Neuronal stem cell (in vitro differentiated cells): Measurements from ENCODE around the gene MTPN. TPM values are rescaled to one million over a fixed set of nuclear protein-coding genes. Genes with fewer than 3 reads are reported as not detected.

Source experiments
- DNase-seq: peaks from one replicate; pipeline ENCODE4 v3.0.0-alpha.2; 2013; ENCODE audit warnings: low spot score
- H2AFZ ChIP-seq: one replicate; pipeline ENCODE4 v1.6.1; 2013; ENCODE audit warnings: mild to moderate bottlenecking, low read length, inconsistent platforms
- H2AK5ac ChIP-seq: 2 replicates; pipeline ENCODE4 v1.6.1; 2013; ENCODE audit warnings: low read depth, mild to moderate bottlenecking, inconsistent platforms, low read length, moderate library complexity, mixed read lengths
- H2BK120ac ChIP-seq: 2 replicates; pipeline ENCODE4 v1.6.1; 2013; ENCODE audit warnings: low read depth, mild to moderate bottlenecking, inconsistent platforms, low read length, moderate library complexity, mixed read lengths
- H2BK12ac ChIP-seq: one replicate; pipeline ENCODE4 v1.6.1; 2013; ENCODE audit warnings: low read length, inconsistent platforms
- H2BK15ac ChIP-seq: 2 replicates; pipeline ENCODE4 v1.6.1; 2013; ENCODE audit warnings: mild to moderate bottlenecking, low read length, inconsistent platforms, mixed read lengths
- H2BK5ac ChIP-seq: one replicate; pipeline ENCODE4 v1.6.1; 2013; ENCODE audit warnings: inconsistent platforms, mild to moderate bottlenecking, low read length, moderate library complexity
- H3K14ac ChIP-seq: one replicate; pipeline ENCODE4 v1.6.1; 2013; ENCODE audit warnings: low read length, inconsistent platforms
- H3K18ac ChIP-seq: 2 replicates; pipeline ENCODE4 v1.6.1; 2013; ENCODE audit warnings: low read length, inconsistent platforms
- H3K23ac ChIP-seq: 2 replicates; pipeline ENCODE4 v1.6.1; 2013; ENCODE audit warnings: low read depth, mild to moderate bottlenecking, mixed read lengths, low read length, inconsistent platforms; ENCODE audit not compliant: poor library complexity
- H3K27ac ChIP-seq: replicated peaks from 3 replicates; pipeline ENCODE4 v1.5.1; 2013; ENCODE audit warnings: low read length, inconsistent platforms
- H3K27me3 ChIP-seq, 3 experiments: 2 replicates each; pipeline ENCODE4 v1.6.1; 2013; ENCODE audit warnings: low read length in 3 of 3, mild to moderate bottlenecking in 2 of 3, inconsistent platforms in 1 of 3, low read depth in 1 of 3, mixed read lengths in 1 of 3, moderate library complexity in 1 of 3; ENCODE audit not compliant: control insufficient read depth in 3 of 3, insufficient read depth in 3 of 3
- H3K36me3 ChIP-seq, 2 donors: replicated peaks in 1 of 2; 2 replicates each; pipeline ENCODE4 v1.6.1; 2013; ENCODE audit warnings: low read length in 2 of 2; ENCODE audit not compliant: control insufficient read depth in 2 of 2, insufficient read depth in 2 of 2
- H3K4ac ChIP-seq: 2 replicates; pipeline ENCODE4 v1.6.1; 2013; ENCODE audit warnings: inconsistent platforms, mild to moderate bottlenecking, low read length, moderate library complexity
- H3K4me1 ChIP-seq, 2 donors: 1 replicate in 1 of 2; 2 replicates in 1 of 2; pipeline ENCODE4 v1.6.1; 2013; ENCODE audit warnings: low read length in 2 of 2, low read depth in 1 of 2; ENCODE audit not compliant: control insufficient read depth in 2 of 2, insufficient read depth in 1 of 2
- H3K4me2 ChIP-seq: one replicate; pipeline ENCODE4 v1.6.1; 2013; ENCODE audit warnings: mild to moderate bottlenecking, low read length, inconsistent platforms; ENCODE audit not compliant: insufficient read depth, poor library complexity, severe bottlenecking
- H3K4me3 ChIP-seq, 2 donors: 2 replicates each; pipeline ENCODE4 v1.5.1; 2013; ENCODE audit warnings: low read length in 2 of 2, mild to moderate bottlenecking in 2 of 2, inconsistent platforms in 1 of 2, moderate library complexity in 1 of 2
- H3K79me1 ChIP-seq: one replicate; pipeline ENCODE4 v1.6.1; 2013; ENCODE audit warnings: low read depth, mild to moderate bottlenecking, inconsistent platforms, low read length, moderate library complexity
- H3K9ac ChIP-seq: one replicate; pipeline ENCODE4 v1.6.1; 2013; ENCODE audit warnings: mild to moderate bottlenecking, low read depth, low read length, inconsistent platforms; ENCODE audit not compliant: poor library complexity
- H3K9me3 ChIP-seq, 2 donors: replicated peaks in 1 of 2; 2 replicates each; pipeline versions ENCODE3 to v1.6.1; 2013; ENCODE audit warnings: low read length in 2 of 2, mild to moderate bottlenecking in 2 of 2, inconsistent platforms in 1 of 2, low read depth in 1 of 2, mixed read lengths in 1 of 2, moderate library complexity in 1 of 2; ENCODE audit not compliant: control insufficient read depth in 2 of 2, insufficient read depth in 1 of 2
- H4K8ac ChIP-seq: one replicate; pipeline ENCODE4 v1.6.1; 2013; ENCODE audit warnings: low read depth, mild to moderate bottlenecking, inconsistent platforms, low read length, moderate library complexity
- H4K91ac ChIP-seq: one replicate; pipeline ENCODE4 v1.6.1; 2013; ENCODE audit warnings: low read length, low read depth, mild to moderate bottlenecking, inconsistent platforms; ENCODE audit not compliant: poor library complexity
- WGBS, 2 donors: extraction: QIAGEN DNeasy Blood & Tissue Kit; methylation state at CpG; one replicate each; pipeline ENCODE4 v1.1.7; 2013; ENCODE audit warnings: missing lambda C conversion rate in 2 of 2, mixed read lengths in 1 of 2; ENCODE audit not compliant: insufficient read length in 2 of 2, insufficient replicate concordance in 1 of 2; ENCODE audit errors: extremely low coverage in 2 of 2; 5-methylcytosine and 5-hydroxymethylcytosine counted together
- polyA plus RNA-seq, 2 experiments: library from polyadenylated mRNA; stranded (reverse); fragments of 200-250 nt; gene quantifications; one replicate each; pipeline ENCODE4 v1.2.3, GENCODE V29; 2013

MTPN gene
- 128 TPM for polyA plus RNA-seq (2013, experiment 1 of 2)
- polyA plus RNA-seq (2013, experiment 2 of 2) = 133 TPM

GRCh38 chr7:135977007-135977741 lies at the start of gene MTPN:
Gene MTPN, minus strand, starts transcription at chr7:135977359. Its CDS starts 259 bp downstream, at chr7:135977100.
- Histone ChIP-seq H2BK5ac (no peak within 1 kb of the TSS), H3K9ac (peak within 1 kb of the TSS; percentile 97), H3K4ac (peak within 1 kb of the TSS; percentile 90), H3K23ac (peak within 1 kb of the TSS; percentile 87), H2AK5ac (peak within 1 kb of the TSS; percentile 66), H3K4me1 (peaks cover 2 to 8% of the 10 kb centered on the region in 2 donors), H3K9me3 (no peaks in the 10 kb centered on the region), H3K18ac (peak within 1 kb of the TSS; percentile 94), H4K91ac (no peak within 1 kb of the TSS), H3K4me3 (peak within 1 kb of the TSS; percentile 86 to 88), H2BK15ac (no peak within 1 kb of the TSS), H4K8ac (peak within 1 kb of the TSS; percentile 94), H3K36me3 (peaks cover 0 to 33% of the 10 kb centered on the region in 2 donors), H3K79me1 (peaks cover 5% of the 10 kb centered on the region), H2BK120ac (peak within 1 kb of the TSS; percentile 83), H3K27me3 (no peaks in the 10 kb centered on the region), H2BK12ac (no peak within 1 kb of the TSS), H2AFZ (peak within 1 kb of the TSS; percentile 94), H3K14ac (no peak within 1 kb of the TSS), H3K27ac (no peak within 1 kb of the TSS), H3K4me2 (peak within 1 kb of the TSS; percentile 78)
- peak; percentile 95 for DNase-seq
- no CpG with 5 or more reads among the region's 47 CpGs for WGBS, 2 donors

GRCh38 chr7:136026209-136026608 lies 49.0 kb upstream of the MTPN start:
- H2AK5ac ChIP-seq = no peak overlapping the region
- H3K9me3 ChIP-seq = no peaks in the 10 kb centered on the region
- no peaks in the 10 kb centered on the region for H3K27me3 ChIP-seq
- no peak overlapping the region for H3K4me3 ChIP-seq
- H2BK12ac ChIP-seq = no peak overlapping the region
- H2AFZ ChIP-seq = no peak overlapping the region
- H3K14ac ChIP-seq = no peak overlapping the region
- H2BK15ac ChIP-seq = no peak overlapping the region
- no peak overlapping the region for H3K4me2 ChIP-seq
- no peaks in the 10 kb centered on the region for H3K4me1 ChIP-seq
- no peaks in the 10 kb centered on the region for H3K79me1 ChIP-seq
- H4K8ac ChIP-seq = no peak overlapping the region
- DNase-seq = no peak
- no peak overlapping the region for H3K18ac ChIP-seq
- no peak overlapping the region for H3K4ac ChIP-seq
- no peak overlapping the region for H2BK120ac ChIP-seq
- H3K27ac ChIP-seq = no peak overlapping the region
- no peak overlapping the region for H4K91ac ChIP-seq
- WGBS, 2 donors = no CpG with 5 or more reads among the region's 2 CpGs
- H3K36me3 ChIP-seq = no peaks in the 10 kb centered on the region
- H2BK5ac ChIP-seq = no peak overlapping the region
- H3K23ac ChIP-seq = no peak overlapping the region
- no peak overlapping the region for H3K9ac ChIP-seq

- Histone ChIP-seq H3K4ac (no peak overlapping the region), H3K9me3 (no peaks in the 10 kb centered on the region), H2BK5ac (no peak overlapping the region), H3K27me3 (no peaks in the 10 kb centered on the region), H4K91ac (no peak overlapping the region), H4K8ac (no peak overlapping the region), H3K4me2 (no peak overlapping the region), H3K18ac (no peak overlapping the region), H3K4me3 (no peak overlapping the region), H2BK15ac (no peak overlapping the region), H3K23ac (no peak overlapping the region), H2BK120ac (no peak overlapping the region), H3K14ac (no peak overlapping the region), H3K4me1 (no peaks in the 10 kb centered on the region), H3K36me3 (no peaks in the 10 kb centered on the region), H2AFZ (no peak overlapping the region), H2BK12ac (no peak overlapping the region), H3K79me1 (no peaks in the 10 kb centered on the region), H3K27ac (no peak overlapping the region), H2AK5ac (no peak overlapping the region), H3K9ac (no peak overlapping the region)
- DNase-seq = no peak
- WGBS, 2 donors = no CpG with 5 or more reads among the region's 2 CpGs
Measured at GRCh38 chr7:136023134-136023869, 46.1 kb upstream of the MTPN start.

- Histone ChIP-seq H2BK15ac (no peak overlapping the region), H2BK12ac (no peak overlapping the region), H3K9me3 (no peaks in the 10 kb centered on the region), H2BK5ac (no peak overlapping the region), H3K4me1 (no peaks in the 10 kb centered on the region), H2AFZ (no peak overlapping the region), H3K36me3 (no peaks in the 10 kb centered on the region), H3K23ac (no peak overlapping the region), H3K4me2 (no peak overlapping the region), H3K4ac (no peak overlapping the region), H4K8ac (no peak overlapping the region), H3K18ac (no peak overlapping the region), H3K4me3 (no peak overlapping the region), H4K91ac (no peak overlapping the region), H3K27me3 (peaks cover 0 to 3% (median 0%) of the 10 kb centered on the region in 3 experiments), H3K27ac (no peak overlapping the region), H3K14ac (no peak overlapping the region), H2AK5ac (no peak overlapping the region), H3K79me1 (no peaks in the 10 kb centered on the region), H3K9ac (no peak overlapping the region), H2BK120ac (no peak overlapping the region)
- no peak for DNase-seq
- no CpG with 5 or more reads among the region's 1 CpG for WGBS, 2 donors
Measured at GRCh38 chr7:136020556-136020955, 43.4 kb upstream of the MTPN start.
